CD4-positive, alpha-beta memory T cell (primary cell): ENCODE measurements around the gene JAKMIP2. TPM values are rescaled to one million over a fixed set of nuclear protein-coding genes. Genes with fewer than 3 reads are reported as not detected.
A peak's percentile ranks its signal among the peaks of the same experiment; 100 is the strongest.

Experiments used
- CTCF ChIA-PET: fragments of 350-600 bp; sonication (Branson Sonifier 250); formaldehyde crosslinking; loops from one replicate; lab custom pipeline; 2021; ENCODE audit warnings: inconsistent platforms; ENCODE audit not compliant: partially characterized antibody; lab: Charles Lee
- POLR2A ChIA-PET: fragments of 350-600 bp; sonication (Branson Sonifier 250); formaldehyde crosslinking; loops from one replicate; lab custom pipeline; 2021; ENCODE audit not compliant: partially characterized antibody; lab: Charles Lee
- DNase-seq, 5 donors: peaks; one replicate each; pipeline versions ENCODE4 v3.0.0 to v3.0.0-alpha.2; 2020 to 2022; ENCODE audit warnings: mixed read lengths in 1 of 5
- H3K27ac ChIP-seq: one replicate; pipeline ENCODE4 v1.7.0; 2013; ENCODE audit warnings: low read depth, low read length
- H3K27me3 ChIP-seq: 2 replicates; pipeline ENCODE4 v1.7.0; 2013; ENCODE audit warnings: mild to moderate bottlenecking, low read length, moderate library complexity; ENCODE audit not compliant: insufficient read depth
- H3K36me3 ChIP-seq: 2 replicates; pipeline ENCODE4 v1.7.0; 2013; ENCODE audit warnings: mild to moderate bottlenecking, low read length, moderate library complexity; ENCODE audit not compliant: insufficient read depth
- H3K4me1 ChIP-seq: 2 replicates; pipeline ENCODE4 v1.7.0; 2013; ENCODE audit warnings: mild to moderate bottlenecking, low read length, moderate library complexity; ENCODE audit not compliant: insufficient read depth
- H3K4me3 ChIP-seq, 2 donors: one replicate each; pipeline ENCODE4 v1.7.0; 2013; ENCODE audit warnings: low read length in 2 of 2, mild to moderate bottlenecking in 1 of 2
- H3K9me3 ChIP-seq, 2 donors: one replicate each; pipeline ENCODE4 v1.7.0; 2013; ENCODE audit warnings: low read length in 2 of 2, control low read depth in 1 of 2; ENCODE audit not compliant: control insufficient read depth in 1 of 2
- H3K27ac Mint-ChIP-seq, 7 donors: one replicate each; pipeline ENCODE4 v1.8.0; 2020 to 2021; ENCODE audit warnings: mixed read lengths in 7 of 7, mild to moderate bottlenecking in 6 of 7, inconsistent platforms in 3 of 7, moderate library complexity in 3 of 7
- H3K27me3 Mint-ChIP-seq, 2 donors: one replicate each; pipeline ENCODE4 v1.8.0; 2020 to 2021; ENCODE audit warnings: mixed read lengths in 2 of 2
- H3K36me3 Mint-ChIP-seq, 2 donors: one replicate each; pipeline ENCODE4 v1.8.0; 2020 to 2021; ENCODE audit warnings: mixed read lengths in 2 of 2, inconsistent platforms in 1 of 2, mild to moderate bottlenecking in 1 of 2
- H3K4me1 Mint-ChIP-seq, 4 donors: one replicate each; pipeline ENCODE4 v1.8.0; 2020 to 2021; ENCODE audit warnings: mixed read lengths in 4 of 4, mild to moderate bottlenecking in 1 of 4
- H3K4me3 Mint-ChIP-seq, 8 donors: one replicate each; pipeline ENCODE4 v1.8.0; 2020 to 2021; ENCODE audit warnings: mixed read lengths in 8 of 8, mild to moderate bottlenecking in 7 of 8, moderate library complexity in 6 of 8, inconsistent platforms in 3 of 8
- H3K9me3 Mint-ChIP-seq, 8 donors: one replicate each; pipeline ENCODE4 v1.8.0; 2020 to 2021; ENCODE audit warnings: mixed read lengths in 8 of 8, mild to moderate bottlenecking in 5 of 8, inconsistent platforms in 3 of 8, moderate library complexity in 1 of 8
- intact Hi-C: fragments of 100-400 bp; cut with micrococcal nuclease; formaldehyde crosslinking; loops from one replicate; pipeline ENCODE4 v1.15.1; 2023
- polyA plus RNA-seq, 2 donors: library from polyadenylated mRNA; unstranded; fragments of 300-500 nt; fragmentation: Illumina TruSeq; gene quantifications; one replicate each; pipeline ENCODE4 v1.2.3, GENCODE V29; 2021
- total RNA-seq, 2 experiments: library from RNA; stranded (reverse); gene quantifications; one replicate each; pipeline ENCODE4 v1.2.3, GENCODE V29; 2021

JAKMIP2 gene
- total and polyA plus RNA-seq, 4 experiments from 2014 or later, result 0.32 to 1.7 (median 1.0) TPM

DNA sequence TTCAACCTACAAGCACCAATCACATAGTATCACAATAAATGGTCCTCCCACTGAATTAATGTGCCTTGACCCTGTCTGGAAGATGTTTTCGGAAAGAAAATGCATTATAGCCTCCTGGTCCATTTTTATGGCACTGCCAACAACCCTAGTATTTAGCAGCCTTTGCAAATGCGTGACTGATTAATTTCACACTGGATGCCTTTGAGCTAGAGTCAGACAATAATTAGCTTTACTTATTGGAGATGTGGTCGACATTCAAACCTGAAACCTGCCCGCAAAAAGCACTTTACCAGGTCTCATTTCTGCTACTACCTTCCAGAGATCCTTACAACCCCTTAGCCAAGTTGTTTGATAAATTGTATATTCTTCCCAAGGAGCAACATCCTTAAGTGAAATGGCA is 153.3 kb downstream of the JAKMIP2 start:
- Histone ChIP-seq H3K27ac (no peak overlapping the region), H3K4me3 (no peak overlapping the region), H3K36me3 (no peaks in the 10 kb centered on the region), H3K4me1 (no peaks in the 10 kb centered on the region), H3K9me3 (no peaks in the 10 kb centered on the region), H3K27me3 (no peaks in the 10 kb centered on the region)
- intact Hi-C loops, result no loop called here
- H3K9me3 Mint-ChIP-seq, result no peaks in the 10 kb centered on the region
- no peak overlapping the region for H3K4me3 Mint-ChIP-seq
- H3K27ac Mint-ChIP-seq, result no peak overlapping the region
- no peaks in the 10 kb centered on the region for H3K36me3 Mint-ChIP-seq
- ChIA-PET CTCF (interaction anchor here (1.4 to 4.1 kb wide), 3 partner anchors 11 to 194 kb away, joined by 3 to 48 read pairs (median 6); no protein-coding TSS in a partner anchor), POLR2A (no interaction called here)
- DNase-seq, result no peak
- peaks cover 0 to 1% (median 0%) of the 10 kb centered on the region in 4 donors for H3K4me1 Mint-ChIP-seq
- H3K27me3 Mint-ChIP-seq, result no peaks in the 10 kb centered on the region

GRCh38 chr5:147628058-147628895 is 154.3 kb downstream of the JAKMIP2 start:
- no peaks in the 10 kb centered on the region for H3K36me3 Mint-ChIP-seq
- H3K4me3 Mint-ChIP-seq, result peak overlapping the region in 1 of 8 donors; percentile 32
- DNase-seq, result peak in 4 of 5 donors; percentile 24 to 64 (median 49)
- no peak overlapping the region for H3K27ac ChIP-seq
- peaks cover 0 to 1% (median 0%) of the 10 kb centered on the region in 4 donors for H3K4me1 Mint-ChIP-seq
- H3K27ac Mint-ChIP-seq, result peak overlapping the region in 1 of 7 donors; percentile 13
- intact Hi-C loops, result no loop called here
- H3K9me3 Mint-ChIP-seq, result no peaks in the 10 kb centered on the region
- CTCF ChIA-PET, result interaction anchor here (0.7 to 4.1 kb wide), 5 partner anchors 10 to 219 kb away, joined by 3 to 48 read pairs (median 4); no protein-coding TSS in a partner anchor
- no peaks in the 10 kb centered on the region for H3K27me3 ChIP-seq
- H3K36me3 ChIP-seq, result no peaks in the 10 kb centered on the region
- no peak overlapping the region for H3K4me3 ChIP-seq
- H3K27me3 Mint-ChIP-seq, result no peaks in the 10 kb centered on the region
- no peaks in the 10 kb centered on the region for H3K4me1 ChIP-seq
- no peaks in the 10 kb centered on the region for H3K9me3 ChIP-seq
- POLR2A ChIA-PET, result no interaction called here

DNA sequence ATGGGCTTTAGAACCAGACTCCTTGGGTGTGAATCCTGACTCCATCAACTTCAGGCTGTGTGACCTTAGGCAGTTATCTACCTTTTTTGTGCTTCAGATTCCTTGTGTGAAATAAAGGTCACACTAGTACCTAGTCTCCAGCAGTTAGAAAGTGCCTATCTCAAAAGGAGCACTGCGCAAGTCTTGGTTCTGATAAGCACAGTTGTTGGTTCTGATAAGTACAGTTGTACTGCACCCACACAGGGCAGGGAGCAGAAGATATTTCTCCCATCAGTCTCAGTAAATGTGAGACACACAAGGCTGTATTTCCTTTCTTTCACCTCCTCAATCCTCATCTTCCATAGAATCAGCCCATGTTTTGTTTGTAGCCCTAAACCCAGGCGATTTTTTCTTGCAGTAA is 156.1 kb downstream of the JAKMIP2 start:
- Histone ChIP-seq H3K27me3 (no peaks in the 10 kb centered on the region), H3K4me1 (no peaks in the 10 kb centered on the region), H3K4me3 (no peak overlapping the region), H3K27ac (no peak overlapping the region), H3K36me3 (no peaks in the 10 kb centered on the region), H3K9me3 (no peaks in the 10 kb centered on the region)
- Mint-ChIP-seq H3K36me3 (no peaks in the 10 kb centered on the region), H3K27me3 (no peaks in the 10 kb centered on the region), H3K27ac (no peak overlapping the region), H3K4me3 (no peak overlapping the region), H3K4me1 (peaks cover 0 to 1% (median 0%) of the 10 kb centered on the region in 4 donors), H3K9me3 (no peaks in the 10 kb centered on the region)
- POLR2A ChIA-PET, result no interaction called here
- no peak for DNase-seq
- CTCF ChIA-PET, result interaction anchor here (1.3 kb wide), 1 partner anchor 221 kb away, joined by 4 read pairs; no protein-coding TSS in a partner anchor
- intact Hi-C loops, result no loop called here

- H3K9me3 Mint-ChIP-seq, result no peaks in the 10 kb centered on the region
- Histone ChIP-seq H3K36me3 (no peaks in the 10 kb centered on the region), H3K4me3 (no peak overlapping the region), H3K27ac (no peak overlapping the region), H3K27me3 (no peaks in the 10 kb centered on the region), H3K9me3 (no peaks in the 10 kb centered on the region), H3K4me1 (no peaks in the 10 kb centered on the region)
- no peaks in the 10 kb centered on the region for H3K36me3 Mint-ChIP-seq
- intact Hi-C loops, result no loop called here
- H3K27me3 Mint-ChIP-seq, result no peaks in the 10 kb centered on the region
- no peak for DNase-seq
- no peak overlapping the region for H3K27ac Mint-ChIP-seq
- H3K4me1 Mint-ChIP-seq, result no peaks in the 10 kb centered on the region
- H3K4me3 Mint-ChIP-seq, result no peak overlapping the region
- CTCF ChIA-PET, result no interaction called here
- POLR2A ChIA-PET, result no interaction called here
Observed at GRCh38 chr5:147621016-147621415, 161.5 kb downstream of the JAKMIP2 start.

GRCh38 chr5:147619281-147619878 is 163.1 kb downstream of the JAKMIP2 start:
- H3K27me3 Mint-ChIP-seq, result no peaks in the 10 kb centered on the region
- H3K36me3 ChIP-seq, result no peaks in the 10 kb centered on the region
- POLR2A ChIA-PET, result no interaction called here

GRCh38 chr5:147617711-147618350 is 164.7 kb downstream of the JAKMIP2 start:
- Mint-ChIP-seq H3K4me1 (no peaks in the 10 kb centered on the region), H3K27ac (no peak overlapping the region), H3K36me3 (no peaks in the 10 kb centered on the region), H3K4me3 (no peak overlapping the region), H3K27me3 (no peaks in the 10 kb centered on the region), H3K9me3 (peaks cover 0 to 2% (median 0%) of the 10 kb centered on the region in 8 donors)
- intact Hi-C loops, result no loop called here
- Histone ChIP-seq H3K9me3 (no peaks in the 10 kb centered on the region), H3K27ac (no peak overlapping the region), H3K4me1 (no peaks in the 10 kb centered on the region), H3K36me3 (no peaks in the 10 kb centered on the region), H3K27me3 (no peaks in the 10 kb centered on the region), H3K4me3 (no peak overlapping the region)
- POLR2A ChIA-PET, result no interaction called here
- no peak for DNase-seq
- CTCF ChIA-PET, result interaction anchor here (1.0 kb wide), 2 partner anchors 11 to 12 kb away, joined by 3 read pairs; no protein-coding TSS in a partner anchor

More at GRCh38 chr5:147619281-147619878, 163.1 kb downstream of the JAKMIP2 start:
- H3K9me3 Mint-ChIP-seq, result no peaks in the 10 kb centered on the region
- intact Hi-C loops, result no loop called here
- H3K4me1 ChIP-seq, result no peaks in the 10 kb centered on the region
- no peak for DNase-seq
- CTCF ChIA-PET, result no interaction called here
- no peak overlapping the region for H3K4me3 ChIP-seq
- H3K4me1 Mint-ChIP-seq, result no peaks in the 10 kb centered on the region
- peak overlapping the region in 1 of 7 donors; percentile 43 for H3K27ac Mint-ChIP-seq
- no peak overlapping the region for H3K4me3 Mint-ChIP-seq
- no peaks in the 10 kb centered on the region for H3K9me3 ChIP-seq
- no peaks in the 10 kb centered on the region for H3K27me3 ChIP-seq
- no peak overlapping the region for H3K27ac ChIP-seq
- H3K36me3 Mint-ChIP-seq, result no peaks in the 10 kb centered on the region

DNA sequence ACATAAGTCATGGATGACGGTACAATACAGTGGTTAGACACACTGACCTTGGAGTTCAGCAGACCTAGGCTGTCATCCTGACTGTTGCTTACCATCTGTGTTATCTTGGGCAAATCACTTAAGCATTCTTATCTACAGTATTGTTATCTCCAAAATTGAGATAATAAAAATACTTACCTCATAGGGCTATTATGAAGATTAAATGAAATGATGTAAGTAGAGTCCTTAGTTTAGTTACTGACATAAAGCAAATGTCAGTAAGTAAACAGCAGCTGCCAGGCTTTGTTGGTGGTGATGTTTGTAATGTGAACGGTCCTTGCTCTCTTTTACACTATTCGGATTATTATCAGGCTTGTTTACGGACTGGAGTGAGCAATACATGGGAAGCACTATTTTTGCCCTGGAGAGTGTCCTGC is 165.3 kb downstream of the JAKMIP2 start:
- no peak overlapping the region for H3K4me3 ChIP-seq
- POLR2A ChIA-PET, result no interaction called here
- Mint-ChIP-seq H3K4me3 (no peak overlapping the region), H3K9me3 (peaks cover 0 to 2% (median 0%) of the 10 kb centered on the region in 8 donors), H3K4me1 (no peaks in the 10 kb centered on the region), H3K27me3 (no peaks in the 10 kb centered on the region), H3K36me3 (no peaks in the 10 kb centered on the region), H3K27ac (no peak overlapping the region)
- no peaks in the 10 kb centered on the region for H3K27me3 ChIP-seq
- DNase-seq, result no peak
- H3K9me3 ChIP-seq, result no peaks in the 10 kb centered on the region
- CTCF ChIA-PET, result no interaction called here
- H3K4me1 ChIP-seq, result no peaks in the 10 kb centered on the region
- intact Hi-C loops, result no loop called here
- no peak overlapping the region for H3K27ac ChIP-seq
- H3K36me3 ChIP-seq, result no peaks in the 10 kb centered on the region
